NCI-H510A treated with DMSO at 0.1 percent for 48 hours (cell line): Measurements from ENCODE around the gene KCNMA1.

Source experiments
- DNase-seq: peaks from one replicate; lab custom pipeline; 2025; lab: John Stamatoyannopoulos, UW

KCNMA1 gene

DNA sequence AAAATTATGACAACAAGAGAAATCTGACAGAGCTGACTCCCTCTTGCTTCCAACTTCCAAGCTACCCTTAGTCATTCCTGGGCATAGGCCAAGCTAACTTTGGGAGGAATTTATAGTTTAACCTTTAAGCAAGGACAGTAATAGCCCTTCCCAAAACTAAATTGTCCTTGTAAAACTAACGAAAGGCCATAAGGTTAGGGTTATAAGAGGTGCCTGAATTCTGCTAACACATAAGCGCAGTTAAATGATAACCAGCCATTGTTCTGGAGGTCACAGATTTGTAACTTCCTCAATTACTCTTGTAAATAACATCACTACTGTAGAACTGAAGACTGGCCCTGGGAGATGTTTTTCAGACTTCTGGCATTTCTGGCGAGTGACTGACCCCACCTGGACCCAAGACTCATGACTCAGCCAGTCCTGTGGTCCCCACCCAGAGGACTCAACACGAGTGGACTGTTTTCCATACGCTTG, 481.2 kb downstream of the KCNMA1 start:
- no peak for DNase-seq

DNA sequence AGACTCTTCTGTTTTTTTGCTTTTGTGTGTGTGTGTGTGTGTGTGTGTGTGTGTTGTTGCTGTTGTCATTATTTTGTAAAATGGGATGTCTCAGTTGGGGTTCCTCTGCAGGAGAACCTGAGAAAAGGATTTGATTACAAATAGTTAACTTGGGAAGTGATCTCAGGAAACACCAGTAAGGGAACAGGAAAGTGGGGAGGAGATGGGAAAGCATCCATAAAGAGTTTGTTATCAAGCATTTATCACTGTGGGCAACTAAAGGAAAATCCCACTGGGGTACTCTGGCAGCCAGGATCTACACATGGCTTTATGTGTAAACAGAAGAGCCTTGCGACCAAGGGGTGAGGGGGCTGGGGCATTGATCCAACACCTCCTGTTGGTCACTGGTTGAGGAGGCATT, 485.4 kb downstream of the KCNMA1 start:
- no peak for DNase-seq

DNA sequence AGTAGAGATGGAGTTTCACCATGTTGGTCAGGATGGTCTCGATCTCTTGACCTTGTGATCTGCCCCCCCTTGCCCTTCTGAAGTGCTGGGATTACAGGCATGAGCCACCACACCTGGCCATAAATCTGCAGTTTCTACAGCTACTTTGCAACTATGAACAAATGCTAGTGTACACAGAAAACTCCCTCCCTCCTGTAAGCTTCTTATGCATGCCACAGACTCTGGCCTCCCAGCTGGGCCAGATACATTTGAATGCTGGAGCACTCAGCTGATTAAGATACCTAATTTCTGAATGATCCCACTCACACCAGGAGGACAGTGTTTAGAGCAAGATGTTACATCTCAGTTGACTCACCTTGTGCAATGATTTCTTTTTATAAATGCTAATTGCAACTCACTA, 486.2 kb downstream of the KCNMA1 start:
- no peak for DNase-seq

DNA sequence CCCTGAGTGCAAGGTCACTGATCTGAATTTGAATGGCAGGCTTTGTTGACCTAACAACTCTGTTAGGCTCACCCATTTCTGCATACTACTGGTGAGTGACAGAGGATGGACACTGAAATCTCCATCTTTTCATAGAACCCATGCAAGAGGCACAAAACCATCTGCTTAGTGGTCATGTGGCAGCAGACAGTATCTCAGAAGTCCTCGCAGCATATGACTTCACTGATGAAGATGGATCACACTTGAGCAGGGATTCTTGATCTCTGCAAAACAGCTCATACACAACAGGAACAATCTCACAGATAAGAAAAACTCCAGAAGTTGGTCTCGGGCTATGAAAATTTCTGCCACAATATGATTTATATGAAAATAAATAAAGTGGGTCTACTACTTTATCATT, 487.9 kb downstream of the KCNMA1 start:
- DNase-seq: no peak

DNA sequence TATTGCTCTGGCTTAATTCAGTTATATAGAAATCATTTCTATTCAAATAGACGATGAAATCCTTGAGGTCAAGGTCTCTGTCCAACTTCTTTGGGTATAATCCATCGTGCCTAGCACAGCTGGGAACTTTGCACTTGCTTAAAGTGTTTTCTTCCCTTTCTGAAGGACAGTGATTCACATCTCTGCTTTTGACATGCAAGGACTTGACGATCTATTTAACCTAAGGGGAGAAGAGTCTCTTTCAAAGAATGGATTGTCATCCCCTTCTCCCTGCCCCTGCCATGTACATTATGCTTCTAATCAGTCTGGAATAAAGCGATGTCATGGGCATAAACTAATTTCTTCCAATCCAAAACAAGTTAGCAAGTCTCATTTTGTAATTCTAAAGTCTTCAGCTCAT, 488.6 kb downstream of the KCNMA1 start:
- DNase-seq: no peak

DNA sequence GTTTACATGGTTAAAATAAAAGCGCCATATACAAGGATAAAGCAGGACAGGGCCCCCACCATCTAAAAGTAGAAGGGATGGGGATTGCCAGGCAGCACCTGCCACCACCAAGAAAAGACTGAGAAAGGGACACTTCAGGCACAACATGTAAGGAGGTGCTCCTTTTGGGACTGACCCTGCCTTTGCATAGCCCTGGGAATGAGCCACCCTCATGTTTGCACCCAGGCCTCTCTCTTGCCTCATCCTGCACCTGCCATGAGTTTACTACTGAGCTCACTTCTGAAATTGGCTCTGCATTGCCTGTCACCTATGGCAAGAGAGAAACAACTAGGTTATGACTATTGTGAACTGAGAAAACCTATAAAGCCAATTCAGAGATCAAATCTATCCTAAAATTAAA, 489.7 kb downstream of the KCNMA1 start:
- no peak for DNase-seq

DNA sequence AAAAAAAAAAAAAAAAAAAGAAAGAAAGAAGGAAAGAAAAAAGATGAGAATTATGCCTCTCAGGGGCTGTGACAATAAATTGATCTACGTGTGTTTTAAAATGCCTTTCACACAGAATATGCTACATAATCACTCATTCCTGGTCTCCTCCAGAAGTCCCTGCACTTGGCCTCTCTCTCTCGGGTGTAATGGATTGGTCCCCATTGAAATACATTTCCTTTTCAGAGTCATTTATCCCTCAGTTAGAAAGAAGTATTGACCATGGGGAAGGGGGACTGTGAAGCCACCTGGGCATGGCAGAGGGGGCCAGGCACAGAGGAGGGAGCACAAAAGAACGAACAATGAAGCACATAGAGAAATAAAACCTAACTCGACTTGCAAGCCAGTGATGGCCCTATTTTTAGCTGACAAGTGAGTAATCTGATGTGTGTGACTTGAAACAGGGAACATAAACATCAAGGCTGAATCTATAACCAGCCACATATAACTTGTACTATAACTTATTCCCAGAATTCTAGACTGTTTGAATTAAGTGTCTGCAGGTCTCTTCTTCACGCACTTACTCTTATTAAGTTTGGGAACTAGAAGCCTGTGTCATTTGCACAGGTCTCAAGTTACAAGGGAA, 490.8 kb downstream of the KCNMA1 start:
- no peak for DNase-seq

DNA sequence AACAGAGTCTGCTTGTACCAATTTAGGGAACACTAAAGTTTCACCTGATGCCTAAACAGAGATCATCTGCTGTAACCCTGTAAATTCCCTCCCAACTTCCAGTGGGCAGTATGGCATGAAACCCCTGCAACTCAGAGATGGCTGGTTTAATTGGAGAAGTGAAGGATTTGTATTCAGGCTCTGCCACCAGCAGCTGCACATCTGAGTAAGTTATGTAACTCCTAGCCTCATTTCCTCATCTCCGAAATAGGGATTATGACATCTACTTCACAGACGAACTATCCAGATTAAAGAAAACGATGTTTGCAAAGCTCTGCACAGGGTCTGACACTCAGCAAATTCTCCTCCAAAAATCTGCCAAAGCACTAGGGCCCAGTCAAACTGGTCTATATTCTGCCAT, 493.0 kb downstream of the KCNMA1 start:
- DNase-seq: no peak

DNA sequence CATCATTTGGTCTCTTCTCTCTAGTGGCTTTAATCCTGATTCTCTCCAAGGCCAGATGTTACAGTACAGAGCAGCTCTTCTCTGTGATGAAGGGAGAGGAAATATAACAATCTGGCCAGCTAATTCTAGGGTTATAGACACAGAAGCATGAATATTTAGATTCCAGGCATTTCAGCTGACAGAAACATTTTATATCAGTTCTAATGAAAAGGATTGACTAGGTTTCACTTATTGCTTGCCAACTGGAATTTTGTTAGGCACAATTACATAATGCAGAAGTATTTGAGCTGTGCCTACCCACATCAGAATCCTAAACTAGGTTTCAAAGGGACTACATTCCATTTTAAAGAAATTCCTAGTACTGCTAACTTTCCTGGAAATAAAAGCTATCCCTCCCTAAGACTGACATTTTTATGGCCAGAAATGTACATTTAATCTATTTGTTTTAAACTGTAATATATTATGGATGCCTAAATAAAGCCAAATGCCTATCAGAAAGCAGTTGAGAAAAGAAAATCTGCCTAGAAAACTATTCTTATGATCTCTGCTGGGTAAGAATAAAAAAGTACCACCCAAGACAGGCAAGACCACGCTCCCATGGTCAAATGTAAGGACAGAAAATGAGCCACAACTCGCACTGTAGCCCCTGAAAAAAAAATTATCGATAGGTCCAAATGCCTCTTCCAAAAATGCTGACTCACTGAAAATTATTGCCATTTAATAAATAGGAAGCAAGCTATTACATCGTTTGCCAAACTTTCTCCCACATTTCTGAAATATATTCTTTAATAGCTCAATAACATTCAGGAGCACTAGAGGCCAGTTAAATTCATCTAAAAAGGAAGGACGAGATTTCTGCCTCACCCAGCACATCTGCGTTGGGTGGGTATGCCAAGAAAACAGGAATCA, 498.1 kb downstream of the KCNMA1 start:
- no peak for DNase-seq

DNA sequence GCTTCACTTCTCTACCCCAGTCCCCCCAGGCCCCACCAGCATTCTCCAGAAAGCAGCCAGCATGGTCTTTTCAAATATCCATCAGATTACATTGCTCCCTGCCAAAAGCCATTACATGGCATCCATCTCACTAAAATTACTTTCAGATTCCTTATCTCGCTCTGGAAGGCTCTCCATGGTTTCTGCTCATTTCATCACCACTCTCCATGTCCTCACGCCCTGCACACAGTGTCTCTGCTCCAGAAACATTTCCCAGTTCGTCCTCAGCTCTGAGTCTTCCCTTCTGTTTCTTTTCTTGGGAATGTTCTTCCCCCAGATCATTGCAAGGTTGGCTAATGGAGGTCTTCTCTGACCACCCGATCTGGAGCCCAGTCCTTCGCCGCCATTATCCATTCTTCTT, 499.1 kb downstream of the KCNMA1 start:
- DNase-seq: no peak

DNA sequence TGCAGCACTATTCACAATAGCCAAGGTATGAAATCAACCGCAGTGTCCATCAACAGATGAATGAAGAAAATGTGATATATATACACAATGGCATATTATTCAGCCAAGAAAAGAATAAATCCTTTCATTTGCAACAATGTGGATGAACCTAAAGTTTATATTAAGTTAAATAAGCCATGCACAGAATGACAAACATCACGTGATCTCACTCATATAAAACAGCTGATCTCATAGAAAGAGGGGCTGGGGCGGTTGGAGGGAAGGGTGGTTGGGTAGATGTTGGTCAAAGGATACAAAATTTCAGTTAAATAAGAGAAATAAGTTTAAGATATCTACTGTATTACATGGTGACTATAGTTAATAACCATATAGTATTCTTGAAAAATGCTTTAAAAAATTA, 502.1 kb downstream of the KCNMA1 start:
- DNase-seq: no peak

DNA sequence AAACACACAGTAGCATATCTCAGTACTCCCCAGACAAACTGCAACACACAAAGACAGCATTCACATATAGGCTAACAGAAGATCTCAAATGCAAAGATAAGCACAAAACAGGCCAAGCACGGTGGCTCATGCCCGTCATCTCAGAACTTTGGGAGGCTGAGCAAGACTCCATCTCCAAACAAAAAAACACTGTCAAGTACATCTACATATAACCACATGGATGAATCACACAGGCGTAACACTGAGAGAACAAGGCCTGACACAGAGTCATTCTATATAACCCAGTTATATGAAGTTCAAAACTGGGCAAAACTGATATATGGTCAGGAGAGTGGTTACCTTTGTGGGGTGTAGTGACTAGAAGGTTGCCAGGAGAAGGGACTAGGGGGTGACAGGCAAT, 506.4 kb downstream of the KCNMA1 start:
- DNase-seq: no peak

DNA sequence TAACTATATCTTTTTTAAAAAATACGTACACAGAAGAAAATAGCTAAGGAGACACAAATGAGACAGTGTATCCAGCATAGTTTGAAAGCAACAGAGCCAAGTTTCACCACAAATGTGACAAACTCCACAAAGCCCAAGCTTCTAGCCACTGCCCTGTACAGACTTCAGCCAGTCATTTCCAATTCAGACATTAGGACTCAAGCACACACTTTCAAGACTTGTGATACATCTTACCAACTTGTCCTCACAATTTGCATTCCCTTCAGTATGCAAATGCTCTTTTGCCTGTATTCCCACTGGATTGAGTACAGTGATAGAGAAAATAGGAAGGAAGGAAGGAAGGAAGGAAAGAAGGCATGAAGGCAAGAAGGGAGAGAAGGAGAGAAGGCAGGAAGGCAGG, 510.4 kb downstream of the KCNMA1 start:
- no peak for DNase-seq

DNA sequence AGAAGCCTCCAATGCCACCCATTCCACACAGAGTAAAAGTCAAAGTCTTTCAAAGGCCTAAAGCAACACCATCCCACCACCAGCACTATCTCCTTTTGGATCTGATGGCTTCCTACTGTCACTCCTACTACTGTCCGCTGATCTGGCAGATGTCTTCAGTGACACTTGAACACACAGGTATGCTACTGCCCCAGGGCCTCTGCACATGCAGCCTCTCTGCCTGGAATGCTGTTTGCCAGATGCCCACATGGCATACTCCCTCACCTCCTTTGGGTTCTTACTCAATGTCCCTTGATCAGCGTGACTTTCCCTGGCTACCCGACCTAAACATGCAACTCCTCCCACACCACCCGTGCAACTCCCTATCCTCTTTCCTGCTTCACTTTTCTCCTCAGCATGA, 512.4 kb downstream of the KCNMA1 start:
- DNase-seq: no peak

DNA sequence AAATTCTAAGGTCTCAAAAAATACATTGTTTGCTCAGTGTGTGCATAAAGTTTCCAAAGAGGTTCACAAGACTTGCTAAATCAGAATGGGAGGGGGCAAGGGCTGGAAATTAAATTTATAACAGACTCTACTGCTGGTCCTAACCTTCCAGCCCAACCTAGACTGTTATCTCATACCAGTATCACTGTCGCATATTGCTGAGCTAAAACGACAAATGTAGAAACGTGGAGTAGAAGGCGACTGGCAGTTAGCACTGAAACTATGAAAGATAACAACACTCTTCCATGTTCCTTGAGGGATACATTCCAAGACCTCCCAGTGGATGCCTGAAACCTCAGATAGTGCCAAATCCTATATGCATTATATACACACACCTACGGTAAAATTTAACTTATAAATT, 514.3 kb downstream of the KCNMA1 start:
- DNase-seq: no peak

DNA sequence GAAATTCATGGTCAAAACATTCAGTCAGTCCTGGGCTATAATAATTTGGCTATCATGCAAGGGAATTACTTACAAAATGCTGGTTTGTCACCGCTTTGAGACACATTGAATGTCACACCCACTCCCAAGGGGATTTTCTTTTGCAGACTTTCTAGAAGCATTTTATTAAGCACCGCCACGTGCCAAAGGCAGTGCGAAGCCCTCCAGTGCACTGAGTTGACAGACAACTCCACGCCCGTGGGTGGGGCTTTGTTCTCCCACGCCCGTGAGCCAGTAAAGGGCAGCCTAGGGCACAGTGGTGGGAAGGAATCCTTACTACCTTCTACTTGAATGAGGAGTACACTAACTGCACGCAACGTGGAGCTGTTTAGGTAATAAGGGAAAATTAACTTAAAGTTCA, 515.8 kb downstream of the KCNMA1 start:
- no peak for DNase-seq

DNA sequence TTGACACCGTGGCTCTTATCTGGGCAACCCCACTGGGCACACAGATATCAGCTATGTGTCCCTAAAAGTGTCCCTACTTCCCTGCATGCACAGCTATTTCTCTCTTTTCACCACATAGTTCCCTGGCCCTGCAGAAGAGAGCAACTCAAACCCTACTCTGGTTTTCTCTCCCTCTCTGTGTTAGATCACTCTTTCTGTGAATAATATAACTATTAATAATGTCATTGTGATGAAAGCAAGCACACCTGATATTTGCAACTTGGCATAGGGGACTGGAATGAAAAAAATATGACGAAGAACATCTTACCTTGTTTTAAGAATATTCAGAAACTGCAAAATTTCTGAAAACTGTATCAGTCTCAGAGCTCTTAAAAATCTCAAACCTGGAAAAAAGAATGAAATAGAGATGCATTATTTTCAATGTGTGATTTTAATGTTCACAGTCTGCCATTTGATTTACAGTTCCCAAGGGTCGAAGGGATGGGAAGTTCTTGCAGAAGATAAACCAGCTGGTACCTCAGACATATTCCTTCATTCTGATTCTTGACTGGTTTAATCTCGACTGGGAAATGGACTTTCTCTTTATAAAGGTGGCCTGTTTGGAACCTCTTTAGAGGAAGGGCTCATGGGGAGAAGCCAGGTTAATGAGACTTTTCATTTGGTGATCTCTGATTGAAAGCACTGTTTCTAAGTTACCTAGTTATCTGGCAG, 516.8 kb downstream of the KCNMA1 start:
- no peak for DNase-seq

DNA sequence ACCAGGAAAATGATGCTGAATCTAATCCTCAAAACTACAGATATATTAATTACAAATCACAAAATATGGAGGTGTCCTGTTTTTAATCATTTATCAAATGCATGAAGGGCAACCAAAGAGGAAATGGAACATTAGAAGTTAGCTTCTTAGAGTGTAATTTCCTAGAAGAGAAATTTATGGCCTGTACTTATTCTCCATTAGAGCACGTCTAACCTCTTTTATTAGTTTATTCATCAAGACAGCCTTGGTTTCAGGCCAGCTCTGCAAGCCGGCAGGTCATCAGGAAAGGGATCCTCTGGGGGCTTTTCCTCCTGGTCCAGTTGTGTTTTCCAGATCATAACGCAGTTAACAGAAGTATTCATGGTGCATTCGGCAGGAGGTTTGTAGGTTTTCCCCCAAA, 517.6 kb downstream of the KCNMA1 start:
- no peak for DNase-seq

DNA sequence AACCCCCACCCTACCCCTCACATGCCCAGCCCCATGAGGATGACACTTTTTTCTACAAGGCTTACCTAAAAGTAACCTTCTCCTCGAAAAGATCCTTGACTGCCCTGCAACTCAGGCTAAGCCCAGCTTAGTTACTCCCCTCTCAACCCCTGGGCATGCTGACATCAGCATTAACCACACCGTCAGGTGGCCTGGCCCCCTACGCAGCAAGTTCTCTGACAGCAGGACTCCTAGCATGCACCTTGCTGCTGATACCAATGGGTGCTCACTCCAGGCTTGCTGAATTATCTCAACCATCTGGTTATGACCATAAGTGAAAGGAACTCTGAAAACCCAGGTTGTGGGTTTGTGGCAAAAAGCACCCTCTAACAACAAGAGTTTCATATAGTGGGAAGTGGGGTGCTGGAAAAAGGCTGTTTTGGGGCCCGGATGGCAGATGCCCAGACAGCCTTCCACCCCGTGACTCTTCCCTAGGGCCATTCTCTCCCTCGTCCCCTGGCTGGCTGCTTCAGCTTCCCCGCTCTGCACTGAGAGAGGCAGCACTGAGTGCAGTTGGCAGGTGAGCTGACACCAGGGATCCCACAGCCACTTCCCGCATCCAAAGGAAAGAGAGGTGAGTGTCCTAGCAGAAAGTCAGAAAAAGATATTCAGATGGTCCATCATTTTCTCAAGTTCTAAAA, 518.9 kb downstream of the KCNMA1 start:
- no peak for DNase-seq

DNA sequence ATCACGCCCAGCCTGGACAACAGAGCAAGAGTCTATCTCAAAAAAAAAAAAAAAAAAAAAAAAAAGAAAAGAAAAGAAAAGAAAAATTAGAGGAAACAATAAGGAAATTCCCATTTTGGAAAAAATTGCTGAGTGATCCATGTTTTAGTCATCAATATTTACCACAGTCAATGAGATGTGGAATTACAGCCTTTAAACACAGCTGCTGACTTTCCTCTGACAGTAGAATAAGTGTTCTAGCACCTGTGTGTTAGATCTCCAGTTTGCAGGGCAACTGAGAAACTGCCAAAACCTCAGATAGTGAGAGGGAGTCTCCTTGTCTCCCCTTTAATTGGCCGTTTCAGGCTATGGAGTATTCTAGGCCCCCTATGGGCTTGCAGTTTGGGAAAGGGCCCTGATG, 520.1 kb downstream of the KCNMA1 start:
- no peak for DNase-seq

DNA sequence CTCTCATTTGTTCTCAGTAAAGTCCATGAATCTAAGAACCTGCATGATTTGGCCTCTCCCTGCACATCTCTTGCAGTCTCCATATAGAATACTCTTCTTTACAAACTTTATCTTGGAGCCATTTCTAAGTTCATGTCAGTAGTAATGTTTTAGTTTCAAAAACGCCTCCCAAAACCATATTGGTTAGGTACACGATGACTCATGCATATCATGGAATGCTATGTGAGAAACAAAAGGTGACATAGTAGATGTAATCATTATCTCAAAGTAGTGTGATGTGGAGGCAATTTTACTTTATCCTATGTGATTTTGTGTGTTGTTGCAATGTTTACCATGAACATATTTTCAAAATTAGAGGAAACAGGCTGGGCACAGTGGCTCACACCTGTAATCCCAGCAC, 520.7 kb downstream of the KCNMA1 start:
- no peak for DNase-seq

DNA sequence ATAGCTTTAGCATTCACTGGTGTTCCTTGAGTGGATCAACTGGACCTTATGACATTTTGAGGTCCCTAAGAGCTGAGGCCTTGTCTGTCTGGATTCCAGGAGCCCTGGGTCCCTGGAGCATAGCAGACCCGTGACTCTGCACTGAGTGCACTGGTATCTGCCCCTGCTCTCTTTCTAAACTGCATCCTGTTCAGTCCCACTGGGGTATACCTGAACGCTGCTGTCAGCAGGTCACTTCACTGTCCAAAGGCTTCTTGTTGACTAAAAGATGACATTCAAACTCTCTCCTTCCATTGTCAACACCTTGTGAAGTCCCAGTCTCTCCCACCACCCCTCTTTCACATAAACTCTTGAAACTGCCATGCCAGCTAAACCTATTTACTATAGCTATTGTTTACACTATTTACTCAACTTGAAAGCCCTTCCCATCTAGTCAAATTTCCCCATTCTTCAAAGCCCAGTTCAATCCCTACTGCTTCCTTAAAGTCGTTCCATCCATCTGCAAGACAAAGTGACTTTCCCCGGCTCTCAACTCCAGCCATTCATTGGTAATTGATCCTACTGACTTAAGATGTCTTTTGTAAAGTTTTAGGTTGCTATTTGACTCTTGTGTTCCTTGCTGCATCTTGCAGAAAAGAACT, 523.3 kb downstream of the KCNMA1 start:
- no peak for DNase-seq
